Neural progenitor cell (in vitro differentiated cells): ENCODE results near the gene KLHDC3. TPM values are rescaled to one million over a fixed set of nuclear protein-coding genes. Genes with fewer than 3 reads are reported as not detected.
A peak's percentile ranks its signal among the peaks of the same experiment; 100 is the strongest.

Source experiments
- DNase-seq: peaks from one replicate; pipeline ENCODE4 v3.0.0-alpha.2; 2016; ENCODE audit warnings: low spot score
- H2AFZ ChIP-seq: fragments of 200-600 bp; sonication (generic); replicated peaks from 2 replicates; pipeline ENCODE4 v1.6.1; 2016; ENCODE audit warnings: antibody characterized with exemption
- H3F3A ChIP-seq: fragments of 200-600 bp; sonication (generic); 2 replicates; pipeline ENCODE4 v1.6.1; 2016; ENCODE audit warnings: antibody characterized with exemption, low read depth
- H3K27ac ChIP-seq: fragments of 200-600 bp; sonication (generic); 2 replicates; pipeline ENCODE4 v1.5.1; 2016; ENCODE audit warnings: mild to moderate bottlenecking
- H3K27me3 ChIP-seq: fragments of 200-600 bp; sonication (generic); 2 replicates; pipeline ENCODE4 v1.6.1; 2016; ENCODE audit warnings: mild to moderate bottlenecking, moderate library complexity
- H3K36me3 ChIP-seq: fragments of 200-600 bp; sonication (generic); 2 replicates; pipeline ENCODE4 v1.5.1; 2016
- H3K4me1 ChIP-seq: fragments of 200-600 bp; sonication (generic); 2 replicates; pipeline ENCODE4 v1.6.1; 2016; ENCODE audit warnings: mixed run types
- H3K4me2 ChIP-seq: fragments of 200-600 bp; sonication (generic); 2 replicates; pipeline ENCODE4 v1.6.1; 2016
- H3K4me3 ChIP-seq: fragments of 200-600 bp; sonication (generic); 2 replicates; pipeline ENCODE4 v1.5.1; 2016
- H3K79me2 ChIP-seq: fragments of 200-600 bp; sonication (generic); 2 replicates; pipeline ENCODE4 v1.6.1; 2016; ENCODE audit warnings: low read depth
- H3K9ac ChIP-seq: fragments of 200-600 bp; sonication (generic); 2 replicates; pipeline ENCODE4 v1.6.1; 2016
- H3K9me3 ChIP-seq: fragments of 200-600 bp; sonication (generic); 2 replicates; pipeline ENCODE4 v1.5.1; 2016; ENCODE audit warnings: low read depth
- H4K20me1 ChIP-seq: fragments of 200-600 bp; sonication (generic); 2 replicates; pipeline ENCODE4 v1.6.1; 2016; ENCODE audit warnings: low read depth
- H3K27ac Mint-ChIP-seq: 3 replicates; pipeline ENCODE4 v1.8.0; 2021; ENCODE audit warnings: mixed read lengths
- H3K27me3 Mint-ChIP-seq: 2 replicates; pipeline ENCODE4 v1.8.0; 2022; ENCODE audit warnings: low read depth, mild to moderate bottlenecking, inconsistent platforms, moderate library complexity, mixed read lengths; ENCODE audit not compliant: insufficient read depth
- H3K36me3 Mint-ChIP-seq: 3 replicates; pipeline ENCODE4 v1.8.0; 2021; ENCODE audit warnings: mixed read lengths
- H3K4me1 Mint-ChIP-seq: 3 replicates; pipeline ENCODE4 v1.8.0; 2021; ENCODE audit warnings: mixed read lengths
- H3K4me3 Mint-ChIP-seq: 3 replicates; pipeline ENCODE4 v1.8.0; 2021; ENCODE audit warnings: mild to moderate bottlenecking, moderate library complexity, mixed read lengths
- H3K9me3 Mint-ChIP-seq: 3 replicates; pipeline ENCODE4 v1.8.0; 2020; ENCODE audit warnings: mixed read lengths
- EZH2 ChIP-seq: fragments of 200-600 bp; sonication (generic); IDR thresholded peaks from 2 replicates; pipeline ENCODE4 v1.6.1; 2017; ENCODE audit warnings: antibody characterized with exemption, mild to moderate bottlenecking, moderate library complexity
- EZH2phosphoT487 ChIP-seq: fragments of 200-600 bp; sonication (generic); IDR thresholded peaks from 2 replicates; pipeline ENCODE4 v1.6.1; 2017; ENCODE audit warnings: antibody characterized with exemption
- total RNA-seq: library from RNA; depleted of rRNA; stranded (reverse); fragments of >200 nt; gene quantifications from 2 replicates; pipeline ENCODE4 v1.2.3, GENCODE V29; 2015; ENCODE audit warnings: low replicate concordance
- TF ChIP-seq, protein P1 (sequence below): fragments of 200-600 bp; sonication (generic); IDR thresholded peaks from 2 replicates; pipeline ENCODE4 v1.5.1; 2017; ENCODE audit warnings: antibody characterized with exemption, mild to moderate bottlenecking

Gene KLHDC3
- total RNA-seq, 1 donor from 2014 or later: 122 TPM

GRCh38 chr6:42984924-42985475 lies 29.0 kb upstream of the KLHDC3 start:
- H3K27ac ChIP-seq: no peak overlapping the region
- no peaks in the 10 kb centered on the region for H3K27me3 ChIP-seq
- Mint-ChIP-seq H3K9me3 (no peaks in the 10 kb centered on the region), H3K27ac (peak overlapping the region; percentile 72), H3K4me1 (peaks cover 39% of the 10 kb centered on the region), H3K36me3 (peaks cover 10% of the 10 kb centered on the region), H3K27me3 (no peaks in the 10 kb centered on the region), H3K4me3 (peak overlapping the region; percentile 93)
- H3K4me2 ChIP-seq: peak overlapping the region; percentile 87
- H3K4me1 ChIP-seq: peaks cover 11% of the 10 kb centered on the region
- no peak for TF ChIP-seq EZH2phosphoT487
- TF ChIP-seq, protein P1, sequence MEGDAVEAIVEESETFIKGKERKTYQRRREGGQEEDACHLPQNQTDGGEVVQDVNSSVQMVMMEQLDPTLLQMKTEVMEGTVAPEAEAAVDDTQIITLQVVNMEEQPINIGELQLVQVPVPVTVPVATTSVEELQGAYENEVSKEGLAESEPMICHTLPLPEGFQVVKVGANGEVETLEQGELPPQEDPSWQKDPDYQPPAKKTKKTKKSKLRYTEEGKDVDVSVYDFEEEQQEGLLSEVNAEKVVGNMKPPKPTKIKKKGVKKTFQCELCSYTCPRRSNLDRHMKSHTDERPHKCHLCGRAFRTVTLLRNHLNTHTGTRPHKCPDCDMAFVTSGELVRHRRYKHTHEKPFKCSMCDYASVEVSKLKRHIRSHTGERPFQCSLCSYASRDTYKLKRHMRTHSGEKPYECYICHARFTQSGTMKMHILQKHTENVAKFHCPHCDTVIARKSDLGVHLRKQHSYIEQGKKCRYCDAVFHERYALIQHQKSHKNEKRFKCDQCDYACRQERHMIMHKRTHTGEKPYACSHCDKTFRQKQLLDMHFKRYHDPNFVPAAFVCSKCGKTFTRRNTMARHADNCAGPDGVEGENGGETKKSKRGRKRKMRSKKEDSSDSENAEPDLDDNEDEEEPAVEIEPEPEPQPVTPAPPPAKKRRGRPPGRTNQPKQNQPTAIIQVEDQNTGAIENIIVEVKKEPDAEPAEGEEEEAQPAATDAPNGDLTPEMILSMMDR: no peak
- TF ChIP-seq EZH2: no peak
- peak overlapping the region; percentile 84 for H3K4me3 ChIP-seq
- H2AFZ ChIP-seq: peak overlapping the region; percentile 43
- H3K79me2 ChIP-seq: peaks cover 30% of the 10 kb centered on the region
- H3F3A ChIP-seq: peaks cover 10% of the 10 kb centered on the region
- H3K36me3 ChIP-seq: no peaks in the 10 kb centered on the region
- H3K9me3 ChIP-seq: no peaks in the 10 kb centered on the region
- H3K9ac ChIP-seq: peak overlapping the region; percentile 81
- H4K20me1 ChIP-seq: peaks cover 34% of the 10 kb centered on the region
- DNase-seq: peak; percentile 52

GRCh38 chr6:42987533-42988451 lies 26.3 kb upstream of the KLHDC3 start:
- H3K4me1 ChIP-seq: peaks cover 11% of the 10 kb centered on the region
- Mint-ChIP-seq H3K27ac (no peak overlapping the region), H3K4me3 (no peak overlapping the region), H3K27me3 (no peaks in the 10 kb centered on the region), H3K9me3 (no peaks in the 10 kb centered on the region), H3K4me1 (peaks cover 38% of the 10 kb centered on the region), H3K36me3 (peaks cover 12% of the 10 kb centered on the region)
- H3K4me3 ChIP-seq: no peak overlapping the region
- no peaks in the 10 kb centered on the region for H3K9me3 ChIP-seq
- peaks cover 42% of the 10 kb centered on the region for H4K20me1 ChIP-seq
- no peak overlapping the region for H2AFZ ChIP-seq
- no peaks in the 10 kb centered on the region for H3K36me3 ChIP-seq
- no peak for TF ChIP-seq EZH2phosphoT487
- TF ChIP-seq EZH2: no peak
- TF ChIP-seq, protein P1: no peak
- no peak overlapping the region for H3K27ac ChIP-seq
- H3K4me2 ChIP-seq: no peak overlapping the region
- peaks cover 9% of the 10 kb centered on the region for H3F3A ChIP-seq
- H3K79me2 ChIP-seq: peaks cover 30% of the 10 kb centered on the region
- DNase-seq: no peak
- peak overlapping the region; percentile 51 for H3K9ac ChIP-seq
- H3K27me3 ChIP-seq: no peaks in the 10 kb centered on the region

DNA sequence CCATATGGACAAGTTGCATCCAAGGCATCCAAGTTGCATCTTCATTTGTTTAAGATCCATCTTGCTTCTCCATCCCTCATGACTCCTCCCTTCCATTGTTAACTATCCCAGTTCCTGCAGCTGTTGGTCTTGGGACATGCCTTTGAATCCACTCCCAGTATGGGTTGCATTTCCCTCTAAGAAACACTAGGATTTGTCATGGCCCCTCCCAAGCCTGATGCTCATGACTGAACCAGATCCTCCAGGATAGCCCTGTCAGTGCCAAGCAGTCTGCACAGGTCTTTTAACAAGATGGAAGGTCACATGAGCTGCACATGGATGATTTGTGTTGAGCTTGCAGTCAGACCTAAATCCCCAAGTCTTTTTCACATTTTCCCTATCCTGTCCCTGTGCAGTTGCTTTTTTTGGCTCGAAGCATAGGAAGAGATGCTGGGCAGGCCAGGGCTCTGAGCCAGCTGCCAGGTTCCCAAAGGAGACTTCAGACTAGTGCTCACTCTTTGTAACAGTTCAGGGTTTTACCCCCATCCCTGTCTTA lies 25.5 kb upstream of the KLHDC3 start:
- no peak overlapping the region for H3K4me2 ChIP-seq
- peaks cover 5% of the 10 kb centered on the region for H3F3A ChIP-seq
- no peak for DNase-seq
- H3K9ac ChIP-seq: no peak overlapping the region
- Mint-ChIP-seq H3K4me1 (peaks cover 37% of the 10 kb centered on the region), H3K27me3 (no peaks in the 10 kb centered on the region), H3K4me3 (no peak overlapping the region), H3K27ac (no peak overlapping the region), H3K36me3 (peaks cover 14% of the 10 kb centered on the region), H3K9me3 (no peaks in the 10 kb centered on the region)
- TF ChIP-seq EZH2: no peak
- TF ChIP-seq, protein P1: no peak
- TF ChIP-seq EZH2phosphoT487: no peak
- H3K27me3 ChIP-seq: no peaks in the 10 kb centered on the region
- H3K36me3 ChIP-seq: no peaks in the 10 kb centered on the region
- peaks cover 42% of the 10 kb centered on the region for H4K20me1 ChIP-seq
- no peak overlapping the region for H3K4me3 ChIP-seq
- peaks cover 11% of the 10 kb centered on the region for H3K4me1 ChIP-seq
- H3K9me3 ChIP-seq: no peaks in the 10 kb centered on the region
- no peak overlapping the region for H3K27ac ChIP-seq
- no peak overlapping the region for H2AFZ ChIP-seq
- H3K79me2 ChIP-seq: peaks cover 30% of the 10 kb centered on the region
